Gastrocnemius medialis (tissue), 4 donors: Measurements from ENCODE around the gene POPDC2. TPM values are rescaled to one million over a fixed set of nuclear protein-coding genes. Genes with fewer than 3 reads are reported as not detected.

ENCODE experiments used
- ATAC-seq, 2 donors: fragments of 150-250 bp; one replicate each; pipeline ENCODE4 v1.9.1; 2016
- DNase-seq, 2 donors: peaks; one replicate each; pipeline ENCODE4 v3.0.0-alpha.2; 2019
- H3K27ac ChIP-seq, 4 donors: fragments of 200-600 bp; sonication (generic); 1 replicate in 1 of 4; 2 replicates in 3 of 4; pipeline ENCODE4 v1.5.1; 2016 to 2018; ENCODE audit warnings: mild to moderate bottlenecking in 2 of 4, moderate library complexity in 1 of 4
- H3K27me3 ChIP-seq, 3 donors: fragments of 200-600 bp; sonication (generic) in 2 of 3; 1 replicate in 1 of 3; 2 replicates in 2 of 3; pipeline versions ENCODE4 v1.5.1 to v1.6.0; 2016 to 2019; ENCODE audit warnings: mild to moderate bottlenecking in 1 of 3, moderate library complexity in 1 of 3
- H3K36me3 ChIP-seq, 2 donors: fragments of 200-600 bp; sonication (generic) in 1 of 2; one replicate each; pipeline ENCODE4 v1.5.1; 2017 to 2018
- H3K4me1 ChIP-seq, 2 donors: fragments of 200-600 bp; sonication (generic) in 1 of 2; one replicate each; pipeline ENCODE4 v1.5.1; 2016 to 2017; ENCODE audit warnings: mild to moderate bottlenecking in 2 of 2
- H3K4me3 ChIP-seq, 4 donors: fragments of 200-600 bp; sonication (generic) in 3 of 4; 1 replicate in 1 of 4; 2 replicates in 3 of 4; pipeline ENCODE4 v1.5.1; 2016 to 2019; ENCODE audit warnings: mild to moderate bottlenecking in 2 of 4
- H3K9me3 ChIP-seq, 3 donors: fragments of 200-600 bp; sonication (generic) in 2 of 3; 1 replicate in 1 of 3; 2 replicates in 2 of 3; pipeline ENCODE4 v1.5.1; 2016 to 2019
- CTCF ChIP-seq, 5 experiments: fragments of 450-650 bp in 3 of 5; fragments of 200-600 bp in 2 of 5; sonication (generic) in 2 of 5; IDR thresholded peaks in 4 of 5; conservative IDR thresholded peaks in 1 of 5; 1 replicate in 4 of 5; 2 replicates in 1 of 5; pipeline ENCODE4 v1.5.1; 2016 to 2019; ENCODE audit warnings: antibody characterized with exemption in 5 of 5, mild to moderate bottlenecking in 3 of 5, moderate library complexity in 3 of 5
- POLR2A ChIP-seq, 2 donors: fragments of 450-650 bp; IDR thresholded peaks; one replicate each; pipeline ENCODE4 v1.6.1; 2017; ENCODE audit warnings: antibody characterized with exemption in 2 of 2, mild to moderate bottlenecking in 2 of 2, moderate library complexity in 2 of 2
- in situ Hi-C, 4 donors: fragments of 200-750 bp; cut with MboI; loops; one replicate each; pipeline versions ENCODE4 v1.15.0 to v1.8.0; 2017; ENCODE audit warnings: low sequenced_read_pairs in 4 of 4
- intact Hi-C: fragments of 100-400 bp; cut with DNase I; formaldehyde crosslinking; loops from one replicate; pipeline ENCODE4 v1.15.1; 2023; ENCODE audit warnings: low total_unique reads
- total RNA-seq, 4 donors: library from RNA; depleted of rRNA; stranded (reverse); fragments of >200 nt; gene quantifications; one replicate each; pipeline versions ENCODE4 v1.1.0 to v1.2.3, GENCODE V29; 2016

The POPDC2 gene
- total RNA-seq, 4 donors from 2014 or later = 7.8 to 38.9 (median 30.3) TPM

GRCh38 chr3:119673875-119674274 lies 13.5 kb upstream of the POPDC2 start:
- Histone ChIP-seq H3K4me3 (no peak overlapping the region), H3K27me3 (no peaks in the 10 kb centered on the region), H3K4me1 (peaks cover 19 to 30% of the 10 kb centered on the region in 2 donors), H3K36me3 (peaks cover 0 to 46% of the 10 kb centered on the region in 2 donors), H3K9me3 (no peaks in the 10 kb centered on the region), H3K27ac (peak overlapping the region in 1 of 4 donors; percentile 35)
- no peak for ATAC-seq
- TF ChIP-seq CTCF (IDR thresholded peaks at IDR 0.05 in 4 of 5, conservative IDR thresholded peaks at IDR 0.05 in 1 of 5) = no peak
- no peak for TF ChIP-seq POLR2A (IDR thresholded peaks at IDR 0.05)
- no peak for DNase-seq
- intact Hi-C loops (no loop called here), in situ Hi-C loops (no loop called here)

- no peak overlapping the region for H3K4me3 ChIP-seq
- peak overlapping the region in 3 of 4 donors; percentile 8 to 35 (median 20) for H3K27ac ChIP-seq
These were observed 12.4 kb upstream of the POPDC2 start for GRCh38 chr3:119672776-119673175.

GRCh38 chr3:119669906-119670570 lies 9.6 kb upstream of the POPDC2 start:
- no peaks in the 10 kb centered on the region for H3K9me3 ChIP-seq
- H3K36me3 ChIP-seq = peaks cover 0 to 55% of the 10 kb centered on the region in 2 donors
- H3K27me3 ChIP-seq = no peaks in the 10 kb centered on the region
- intact Hi-C loops (loop anchor here (10.0 kb wide), 1 partner anchor 735 kb away; no protein-coding TSS in a partner anchor), in situ Hi-C loops (loop anchor here in 1 of 4 donors (10.0 kb wide), 1 partner anchor 95 kb away; the partner anchor contains the start of gene ADPRH)
- DNase-seq (no peak), ATAC-seq (no peak)
- H3K4me1 ChIP-seq = peaks cover 10 to 27% of the 10 kb centered on the region in 2 donors
- TF ChIP-seq CTCF (IDR thresholded peaks at IDR 0.05 in 4 of 5, conservative IDR thresholded peaks at IDR 0.05 in 1 of 5) (no peak), POLR2A (IDR thresholded peaks at IDR 0.05) (no peak)
- H3K4me3 ChIP-seq = no peak overlapping the region
- peak overlapping the region; percentile 12 to 60 (median 37) for H3K27ac ChIP-seq

More at GRCh38 chr3:119672776-119673175, 12.4 kb upstream of the POPDC2 start:
- in situ Hi-C loops (no loop called here), intact Hi-C loops (no loop called here)
- DNase-seq (no peak), ATAC-seq (no peak)
- no peaks in the 10 kb centered on the region for H3K27me3 ChIP-seq
- peaks cover 0 to 57% of the 10 kb centered on the region in 2 donors for H3K36me3 ChIP-seq
- no peaks in the 10 kb centered on the region for H3K9me3 ChIP-seq
- peaks cover 17 to 29% of the 10 kb centered on the region in 2 donors for H3K4me1 ChIP-seq
- TF ChIP-seq CTCF (IDR thresholded peaks at IDR 0.05 in 4 of 5, conservative IDR thresholded peaks at IDR 0.05 in 1 of 5) (no peak), POLR2A (IDR thresholded peaks at IDR 0.05) (no peak)

GRCh38 chr3:119665954-119666559 lies 5.7 kb upstream of the POPDC2 start:
- H3K27me3 ChIP-seq = no peaks in the 10 kb centered on the region

More at GRCh38 chr3:119665954-119666559, 5.7 kb upstream of the POPDC2 start:
- Histone ChIP-seq H3K27ac (peak overlapping the region; percentile 94 to 96 (median 95)), H3K4me3 (no peak overlapping the region), H3K9me3 (no peaks in the 10 kb centered on the region), H3K4me1 (peaks cover 42 to 64% of the 10 kb centered on the region in 2 donors), H3K36me3 (peaks cover 0 to 17% of the 10 kb centered on the region in 2 donors)
- TF ChIP-seq CTCF (IDR thresholded peaks at IDR 0.05 in 4 of 5, conservative IDR thresholded peaks at IDR 0.05 in 1 of 5) = no peak
- TF ChIP-seq POLR2A (IDR thresholded peaks at IDR 0.05) = no peak
- no peak for DNase-seq
- intact Hi-C loops = loop anchor here (10.0 kb wide), 1 partner anchor 731 kb away; no protein-coding TSS in a partner anchor
- ATAC-seq = peak in 1 of 2 donors; percentile 29
- in situ Hi-C loops = loop anchor here in 1 of 4 donors (10.0 kb wide), 1 partner anchor 91 kb away; the partner anchor contains the start of gene ADPRH
